ENCODE measurements around the gene TSR3. TPM values are rescaled to one million over a fixed set of nuclear protein-coding genes. Genes with fewer than 3 reads are reported as not detected.

TSR3 gene
- total RNA-seq: 39.5 TPM

DNA sequence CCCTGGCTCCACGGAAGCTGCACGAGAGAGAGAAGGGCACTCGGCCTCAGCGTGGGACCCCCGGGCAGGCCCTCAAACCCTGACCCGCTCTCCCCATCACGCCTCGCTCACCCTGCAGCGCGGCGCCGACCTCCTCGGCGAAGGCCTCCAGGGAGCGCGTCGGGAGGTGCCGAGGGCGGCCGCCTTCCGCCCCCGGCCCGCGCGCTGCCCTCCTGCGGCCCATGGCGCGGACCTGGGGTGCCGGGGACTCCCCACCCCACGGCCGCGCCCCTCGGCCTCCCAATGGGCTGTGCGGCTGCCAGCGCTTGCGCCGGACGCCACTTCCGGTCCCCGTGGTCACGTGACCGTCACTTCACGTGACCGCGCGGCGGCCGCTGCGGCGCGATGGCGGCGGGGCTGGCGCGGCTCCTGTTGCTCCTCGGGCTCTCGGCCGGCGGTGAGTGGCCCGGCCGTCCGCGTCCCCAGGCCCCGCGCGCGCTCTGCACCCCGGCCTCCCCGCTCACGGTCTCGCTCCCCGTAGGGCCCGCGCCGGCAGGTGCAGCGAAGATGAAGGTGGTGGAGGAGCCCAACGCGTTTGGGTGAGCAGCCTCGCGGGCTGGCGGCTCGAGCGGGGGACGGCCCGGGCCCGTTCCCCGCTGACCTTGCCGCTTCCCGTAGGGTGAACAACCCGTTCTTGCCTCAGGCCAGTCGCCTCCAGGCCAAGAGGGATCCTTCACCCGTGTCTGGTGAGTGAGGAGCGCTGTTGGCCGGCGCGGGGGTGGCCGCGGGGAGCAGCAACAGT lies at the start of gene TSR3, which contains the start of gene GNPTG:
Gene TSR3, minus strand, starts transcription at position 297 of the 781 bp plus-strand sequence. Its CDS starts 74 bp downstream, at position 223.
Gene GNPTG, plus strand, starts transcription at position 350 of the 781 bp plus-strand sequence. Its CDS starts 35 bp downstream, at position 385.
- DNase-seq (ENCODE audit: low spot score in 2 of 2) (peak; percentile 91 to 97), FAIRE-seq (no peak)

GRCh38 chr16:1401061-1401757 lies 49.5 kb upstream of the TSR3 start:
- DNase-seq (ENCODE audit: low spot score in 2 of 2) (no peak), FAIRE-seq (no peak)

GRCh38 chr16:1398826-1399581 lies 47.3 kb upstream of the TSR3 start:
- FAIRE-seq (no peak), DNase-seq (ENCODE audit: low spot score in 2 of 2) (no peak)

- DNase-seq (ENCODE audit: low spot score in 2 of 2) (no peak), FAIRE-seq (no peak)
These were observed 46.7 kb upstream of the TSR3 start for GRCh38 chr16:1398351-1398750.

DNA sequence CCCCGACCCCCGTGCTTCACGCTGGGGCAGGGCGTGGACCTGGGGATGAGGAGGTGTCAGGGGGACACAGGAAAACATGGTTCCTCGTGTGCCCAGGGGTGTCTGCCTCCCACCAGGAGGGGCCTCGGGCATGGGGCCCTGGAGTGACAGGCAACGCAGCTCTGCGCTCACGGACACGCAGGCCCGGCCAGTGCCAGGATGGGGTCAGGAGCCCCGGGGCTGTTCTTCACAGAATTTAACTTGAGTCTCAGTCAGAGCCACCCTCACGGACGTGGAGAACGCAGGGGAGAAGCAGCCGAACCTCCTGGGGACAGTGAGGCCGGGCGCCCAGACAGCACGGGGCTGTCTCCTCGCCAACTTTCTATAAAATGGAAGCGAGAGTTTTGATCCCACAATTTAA lies 46.1 kb upstream of the TSR3 start:
- FAIRE-seq: no peak

DNA sequence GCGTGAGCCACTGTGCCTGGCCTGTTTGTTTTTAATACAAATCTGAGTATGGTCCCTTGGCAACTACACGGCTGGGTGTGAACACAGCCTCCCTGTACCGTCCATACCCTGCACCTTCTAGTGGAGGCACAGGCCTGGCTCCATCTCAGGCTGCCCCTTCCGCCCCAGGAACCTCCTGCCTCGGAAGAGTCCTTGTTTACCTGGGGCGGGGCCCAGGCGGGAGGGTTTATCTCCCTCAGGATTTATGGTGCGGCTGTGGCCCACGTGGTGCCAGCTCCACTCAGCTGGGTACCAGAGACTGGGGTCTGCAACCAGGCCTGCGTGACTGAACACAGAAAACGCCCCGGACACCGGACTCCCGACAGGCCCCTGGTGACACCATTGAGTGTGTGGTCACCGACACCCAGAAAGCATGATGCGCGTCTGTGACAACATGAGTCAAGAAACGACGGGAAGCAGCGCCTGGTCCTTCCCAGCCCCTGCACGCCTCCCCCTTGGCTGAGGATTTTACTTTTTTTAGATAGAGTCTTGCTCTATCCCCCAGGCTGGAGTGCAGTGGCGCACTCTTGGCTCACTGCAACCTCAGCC lies 43.9 kb upstream of the TSR3 start:
- no peak for FAIRE-seq
- no peak for DNase-seq (ENCODE audit: low spot score in 2 of 2)

More for the DNA sequence above, 46.1 kb upstream of the TSR3 start:
- DNase-seq (ENCODE audit: low spot score in 2 of 2): no peak

- DNase-seq (ENCODE audit: low spot score in 2 of 2) (no peak), FAIRE-seq (no peak)
These were observed 42.8 kb upstream of the TSR3 start for GRCh38 chr16:1394367-1394951.

DNA sequence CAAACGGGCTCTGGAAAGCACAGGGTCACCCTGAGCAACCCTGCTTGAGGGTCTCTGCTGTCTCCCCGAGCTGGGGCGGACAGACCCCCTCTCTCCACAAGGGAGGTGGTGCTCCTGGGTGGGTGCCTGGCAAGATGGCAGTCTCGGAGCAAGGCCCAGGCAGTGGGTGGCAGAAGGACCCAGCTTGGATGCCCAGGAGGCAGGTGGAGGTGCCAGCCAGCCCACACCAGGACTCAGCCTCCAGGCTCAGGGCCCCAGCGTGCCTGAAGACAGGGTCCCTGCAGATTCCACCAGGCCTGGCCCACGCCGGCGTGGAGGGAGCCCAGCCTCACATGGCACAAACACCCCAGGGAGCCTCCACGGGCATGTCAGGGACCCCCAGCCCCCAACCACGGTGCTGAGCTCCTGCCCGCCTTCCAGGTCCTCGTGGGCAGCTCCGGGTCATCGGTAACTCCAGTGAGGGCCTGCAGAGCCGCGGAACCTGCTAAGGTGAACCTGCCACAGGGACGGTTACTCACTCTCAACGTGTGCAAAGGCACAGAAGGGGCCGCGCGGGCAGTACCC lies 42.0 kb upstream of the TSR3 start:
- FAIRE-seq (no peak), DNase-seq (ENCODE audit: low spot score in 2 of 2) (no peak)

GRCh38 chr16:1392826-1393225 lies 41.1 kb upstream of the TSR3 start:
- FAIRE-seq (no peak), DNase-seq (ENCODE audit: low spot score in 2 of 2) (no peak)

DNA sequence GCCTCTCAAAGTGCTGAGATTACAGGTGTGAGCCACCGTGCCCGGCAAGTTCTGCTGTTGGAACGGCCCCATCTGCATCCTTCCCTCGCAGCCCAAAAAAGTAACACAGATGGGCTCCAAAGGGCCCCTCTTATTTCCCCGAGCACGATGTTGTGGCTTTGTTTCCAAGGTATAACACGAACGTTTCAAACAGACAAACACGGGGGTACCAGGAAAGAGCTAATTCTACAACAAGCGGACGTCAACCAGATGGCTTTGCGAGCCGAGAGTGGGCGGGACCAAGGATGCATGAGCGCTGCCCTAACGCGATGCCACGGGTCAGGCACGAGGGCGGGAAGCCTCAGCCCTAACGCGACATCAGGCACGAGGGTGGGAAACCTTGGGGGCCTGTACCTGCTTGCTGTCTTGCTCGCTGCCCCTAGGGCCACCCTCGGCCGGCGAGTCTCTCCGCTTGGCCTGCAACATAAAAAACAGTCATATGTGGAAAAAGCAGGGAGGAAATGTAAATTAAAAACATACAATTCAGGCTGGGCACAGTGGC lies 38.6 kb upstream of the TSR3 start:
- FAIRE-seq: no peak
- DNase-seq (ENCODE audit: low spot score in 2 of 2): no peak

- FAIRE-seq: no peak
- DNase-seq (ENCODE audit: low spot score in 2 of 2): no peak
These were observed 38.1 kb upstream of the TSR3 start for GRCh38 chr16:1389762-1390161.

DNA sequence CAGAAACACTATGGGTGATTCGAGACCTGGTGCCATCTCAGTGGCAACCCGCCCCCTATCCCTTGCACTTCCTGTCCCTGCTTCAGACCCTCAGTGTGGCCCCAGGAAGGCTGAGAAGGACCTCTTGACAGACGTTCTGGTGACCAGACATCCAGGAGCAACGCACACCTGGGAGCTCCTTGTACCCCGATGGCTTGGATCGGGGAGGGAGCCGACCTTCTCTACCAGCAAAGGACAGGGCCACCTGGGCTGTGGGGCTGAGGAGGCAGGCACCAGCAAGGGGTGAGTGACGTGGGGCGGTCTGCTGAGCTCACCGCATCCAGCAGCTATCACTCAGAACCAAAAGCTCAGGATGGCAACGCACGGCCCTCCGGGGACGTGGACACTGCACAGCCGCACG lies 35.7 kb upstream of the TSR3 start:
- FAIRE-seq: no peak

GRCh38 chr16:1385232-1385631 lies 33.6 kb upstream of the TSR3 start:
- FAIRE-seq: no peak
- DNase-seq (ENCODE audit: low spot score in 2 of 2): no peak

More for the DNA sequence above, 35.7 kb upstream of the TSR3 start:
- DNase-seq (ENCODE audit: low spot score in 2 of 2): no peak

- DNase-seq (ENCODE audit: low spot score in 2 of 2) (no peak), FAIRE-seq (no peak)
These were observed 31.9 kb upstream of the TSR3 start for GRCh38 chr16:1383556-1383955.

DNA sequence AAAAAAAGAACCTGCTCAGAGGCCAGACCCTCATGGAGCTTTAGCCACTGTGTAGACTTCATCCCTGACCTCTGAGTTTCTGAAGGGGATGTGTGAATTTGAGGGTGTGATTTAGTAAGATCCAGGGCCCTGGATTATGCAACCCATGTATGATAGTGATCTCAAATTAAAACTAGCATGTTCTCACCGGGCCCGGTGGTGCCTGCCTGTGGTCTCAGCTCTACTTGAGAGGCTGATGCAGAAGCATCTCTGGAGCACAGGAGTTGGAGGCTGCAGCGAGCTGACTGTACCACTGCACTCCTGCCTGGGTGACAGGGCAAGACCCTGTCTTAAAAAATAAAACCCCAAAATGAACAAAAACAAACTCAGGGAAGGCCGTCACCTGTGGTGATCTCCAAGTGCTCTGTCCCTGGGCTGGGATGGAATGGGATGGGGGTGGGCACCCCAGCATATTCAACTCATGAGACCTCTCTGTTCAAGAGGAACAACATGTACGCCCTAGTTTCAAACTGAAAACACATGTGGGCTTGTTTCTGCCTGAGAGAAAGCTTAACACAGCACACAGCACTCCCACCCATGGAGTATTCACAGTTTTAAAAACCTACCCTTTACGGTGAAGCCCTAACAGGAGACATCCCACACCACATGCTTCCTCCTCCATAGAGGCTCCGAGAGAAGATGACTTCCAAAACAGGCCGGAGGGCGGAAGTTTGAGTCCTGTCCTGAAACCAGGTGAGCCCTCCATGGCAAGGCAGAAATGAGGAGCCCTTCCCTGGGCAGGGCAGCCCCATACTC lies 30.1 kb upstream of the TSR3 start:
- FAIRE-seq: no peak
- no peak for DNase-seq (ENCODE audit: low spot score in 2 of 2)

DNA sequence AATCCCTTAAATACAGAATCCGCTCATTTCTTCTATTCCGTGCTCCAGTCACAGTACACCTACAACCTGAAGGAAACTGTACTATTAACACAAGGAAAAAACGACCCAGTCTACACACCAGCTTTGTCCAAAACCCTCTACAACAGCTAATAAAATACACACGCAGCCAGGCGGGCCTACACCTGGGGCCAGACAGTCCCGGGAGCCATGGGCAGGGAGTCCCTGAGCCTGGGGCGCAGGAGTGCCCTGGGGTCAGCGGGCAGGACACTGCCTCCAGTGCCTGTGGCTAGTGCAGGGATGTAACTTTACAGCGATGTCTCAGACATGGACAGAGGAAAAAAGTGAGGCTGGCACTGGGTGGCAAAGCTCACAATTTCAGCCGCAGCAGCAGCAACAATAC lies 28.5 kb upstream of the TSR3 start:
- DNase-seq (ENCODE audit: low spot score in 2 of 2) (no peak), FAIRE-seq (no peak)

- DNase-seq (ENCODE audit: low spot score in 2 of 2) (peak; percentile 68 to 88), FAIRE-seq (no peak)
These were observed 27.8 kb upstream of the TSR3 start for GRCh38 chr16:1379304-1380076.

DNA sequence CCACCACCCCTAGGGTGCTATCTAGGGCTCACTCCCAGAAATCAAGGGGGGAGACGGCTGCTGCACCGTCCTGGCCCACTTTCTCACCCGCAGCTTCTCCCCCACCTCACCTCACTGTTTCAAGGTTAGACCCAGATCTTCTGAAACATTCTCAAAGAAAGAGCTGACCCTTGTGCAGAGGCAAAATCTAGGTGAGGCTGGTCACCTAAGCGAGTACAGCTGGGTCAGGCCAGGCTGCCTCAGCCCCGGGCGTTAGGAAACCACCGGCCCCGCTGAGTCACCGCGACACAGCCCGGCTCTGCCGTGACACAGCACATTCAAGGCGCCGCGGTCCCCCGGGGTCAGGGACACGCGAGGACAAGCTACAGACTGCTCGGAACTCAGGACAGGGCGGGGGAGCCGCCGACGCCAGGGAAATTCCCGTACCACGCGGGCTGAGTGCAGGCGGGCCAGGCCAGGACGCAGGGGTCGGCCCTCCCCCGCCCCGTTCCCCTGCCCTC lies 27.2 kb upstream of the TSR3 start:
- peak; percentile 58 to 84 for DNase-seq (ENCODE audit: low spot score in 2 of 2)
- no peak for FAIRE-seq
